PC-3 (cell line): Measurements from ENCODE around the gene SCN5A. TPM values are rescaled to one million over a fixed set of nuclear protein-coding genes. Genes with fewer than 3 reads are reported as not detected.
A peak's percentile ranks its signal among the peaks of the same experiment; 100 is the strongest.

Source experiments
- ATAC-seq: fragments of 200-7000 bp; cut with Tn5 transposase; 2 replicates; pipeline ENCODE4 v1.9.1; 2020; ENCODE audit warnings: mild to moderate bottlenecking, moderate library complexity
- BruUV-seq: library from RNA; stranded (reverse); fragments of 400-500 nt; replicated peaks from 2 replicates; lab custom pipeline; 2021; lab: Mats Ljungman, UMichigan
- CTCF ChIA-PET: fragments of 300-600 bp; sonication (Branson Sonifier 250); formaldehyde crosslinking; loops from one replicate; lab custom pipeline; 2022; ENCODE audit warnings: antibody characterized with exemption; lab: Charles Lee
- POLR2A ChIA-PET: fragments of 300-600 bp; sonication (Branson Sonifier 250); formaldehyde crosslinking; loops from one replicate; lab custom pipeline; 2022; ENCODE audit warnings: antibody characterized with exemption; ENCODE audit not compliant: unreplicated experiment; lab: Charles Lee
- DNase-seq: peaks from one replicate; pipeline ENCODE4 v3.0.0-alpha.2; 2015
- H2AFZ ChIP-seq: fragments of 300-600 bp; sonication (generic); 2 replicates; pipeline ENCODE4 v1.6.0; 2016; ENCODE audit warnings: antibody characterized with exemption, low read length
- H3F3A ChIP-seq: fragments of 300-600 bp; sonication (generic); one replicate; pipeline ENCODE4 v1.6.0; 2017; ENCODE audit warnings: antibody characterized with exemption, low read length, control low read depth, mild to moderate bottlenecking; ENCODE audit not compliant: unreplicated experiment
- H3K27ac ChIP-seq: fragments of 300-600 bp; sonication (generic); 2 replicates; pipeline ENCODE4 v1.5.1; 2016; ENCODE audit warnings: mild to moderate bottlenecking, low read length
- H3K27me3 ChIP-seq: fragments of 300-600 bp; sonication (generic); 2 replicates; pipeline ENCODE4 v1.6.1; 2016; ENCODE audit warnings: low read length, mixed read lengths
- H3K36me3 ChIP-seq: fragments of 300-600 bp; sonication (generic); 2 replicates; pipeline ENCODE4 v1.6.1; 2016; ENCODE audit warnings: low read depth, mixed run types, low read length, mixed read lengths
- H3K4me1 ChIP-seq: fragments of 300-600 bp; sonication (generic); 2 replicates; pipeline ENCODE4 v1.5.1; 2016; ENCODE audit warnings: low read length; ENCODE audit not compliant: insufficient read depth
- H3K4me2 ChIP-seq: fragments of 300-600 bp; sonication (generic); 2 replicates; pipeline ENCODE4 v1.6.0; 2016; ENCODE audit warnings: low read length
- H3K4me3 ChIP-seq: fragments of 300-600 bp; sonication (generic); 2 replicates; pipeline ENCODE4 v1.5.1; 2016; ENCODE audit warnings: mild to moderate bottlenecking, low read length, mixed read lengths
- H3K79me2 ChIP-seq: fragments of 300-600 bp; sonication (generic); 2 replicates; pipeline ENCODE4 v1.6.1; 2017; ENCODE audit warnings: low read length, mixed read lengths
- H3K9ac ChIP-seq: fragments of 300-600 bp; sonication (generic); 2 replicates; pipeline ENCODE4 v1.6.0; 2016; ENCODE audit warnings: mild to moderate bottlenecking, low read length
- H3K9me2 ChIP-seq: fragments of 300-600 bp; sonication (generic); replicated peaks from 2 replicates; pipeline ENCODE4 v1.6.1; 2016; ENCODE audit warnings: mixed run types, low read length, mixed read lengths
- H3K9me3 ChIP-seq: fragments of 300-600 bp; sonication (generic); 2 replicates; pipeline ENCODE4 v1.6.1; 2016; ENCODE audit warnings: low read length, mixed read lengths
- H4K20me1 ChIP-seq: fragments of 300-600 bp; sonication (generic); 2 replicates; pipeline ENCODE4 v1.6.1; 2016; ENCODE audit warnings: low read length, mixed read lengths
- EZH2 ChIP-seq: fragments of 300-600 bp; sonication (generic); IDR thresholded peaks from one replicate; pipeline ENCODE4 v1.6.1; 2017; ENCODE audit warnings: antibody characterized with exemption, mild to moderate bottlenecking, low read length; ENCODE audit not compliant: unreplicated experiment
- EZH2phosphoT487 ChIP-seq: fragments of 300-600 bp; sonication (generic); IDR thresholded peaks from 2 replicates; pipeline ENCODE4 v1.6.1; 2018; ENCODE audit warnings: mild to moderate bottlenecking, antibody characterized with exemption, low read length, borderline replicate concordance
- intact Hi-C: fragments of 100-400 bp; cut with micrococcal nuclease; formaldehyde crosslinking; loops from 2 replicates; pipeline ENCODE4 v1.9.0; 2023
- total RNA-seq: library from RNA; depleted of rRNA; stranded (reverse); fragments of >200 nt; gene quantifications from 2 replicates; pipeline ENCODE4 v1.2.3, GENCODE V29; 2014
- TF ChIP-seq, protein P1 (sequence below): fragments of 300-600 bp; sonication (generic); conservative IDR thresholded peaks from 2 replicates; pipeline ENCODE4 v1.5.1; 2017; ENCODE audit warnings: antibody characterized with exemption, low read depth, mild to moderate bottlenecking, low read length

Gene SCN5A
- total RNA-seq, 1 experiment from 2014 or later: not detected

DNA sequence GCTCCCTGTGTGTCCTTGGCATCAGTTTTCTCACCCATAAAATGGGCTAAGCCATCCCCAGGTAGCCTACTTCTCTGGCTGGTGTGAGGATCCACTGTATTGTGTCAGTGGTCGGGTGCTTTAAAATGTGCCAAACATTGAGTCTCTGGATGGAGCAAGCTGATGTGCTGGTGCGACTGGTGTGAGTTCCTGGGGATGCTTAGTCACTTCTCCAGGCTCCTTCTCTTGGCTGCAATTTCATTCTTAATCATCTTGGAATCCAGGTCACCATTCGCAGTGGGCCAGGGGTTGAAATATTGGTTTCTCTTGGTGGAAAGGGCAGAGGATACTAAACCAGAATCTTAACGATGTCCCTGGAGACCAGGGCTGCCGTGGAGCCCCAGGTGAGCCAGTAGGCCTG is 29.3 kb downstream of the SCN5A start:
- Histone ChIP-seq H3F3A (no peaks in the 10 kb centered on the region), H2AFZ (no peak overlapping the region), H3K4me1 (no peaks in the 10 kb centered on the region), H4K20me1 (no peaks in the 10 kb centered on the region), H3K9ac (no peak overlapping the region), H3K79me2 (no peaks in the 10 kb centered on the region), H3K27ac (no peak overlapping the region), H3K27me3 (peaks cover 54% of the 10 kb centered on the region), H3K36me3 (no peaks in the 10 kb centered on the region), H3K4me2 (no peak overlapping the region), H3K9me3 (no peaks in the 10 kb centered on the region), H3K9me2 (no peaks in the 10 kb centered on the region), H3K4me3 (no peak overlapping the region)
- BruUV-seq: no TSS peak
- ATAC-seq (no peak), DNase-seq (peak; percentile 14)
- ChIA-PET CTCF (no interaction called here), POLR2A (no interaction called here)
- intact Hi-C loops: no loop called here
- no peak for TF ChIP-seq EZH2phosphoT487
- no peak for TF ChIP-seq EZH2
- TF ChIP-seq, protein P1, sequence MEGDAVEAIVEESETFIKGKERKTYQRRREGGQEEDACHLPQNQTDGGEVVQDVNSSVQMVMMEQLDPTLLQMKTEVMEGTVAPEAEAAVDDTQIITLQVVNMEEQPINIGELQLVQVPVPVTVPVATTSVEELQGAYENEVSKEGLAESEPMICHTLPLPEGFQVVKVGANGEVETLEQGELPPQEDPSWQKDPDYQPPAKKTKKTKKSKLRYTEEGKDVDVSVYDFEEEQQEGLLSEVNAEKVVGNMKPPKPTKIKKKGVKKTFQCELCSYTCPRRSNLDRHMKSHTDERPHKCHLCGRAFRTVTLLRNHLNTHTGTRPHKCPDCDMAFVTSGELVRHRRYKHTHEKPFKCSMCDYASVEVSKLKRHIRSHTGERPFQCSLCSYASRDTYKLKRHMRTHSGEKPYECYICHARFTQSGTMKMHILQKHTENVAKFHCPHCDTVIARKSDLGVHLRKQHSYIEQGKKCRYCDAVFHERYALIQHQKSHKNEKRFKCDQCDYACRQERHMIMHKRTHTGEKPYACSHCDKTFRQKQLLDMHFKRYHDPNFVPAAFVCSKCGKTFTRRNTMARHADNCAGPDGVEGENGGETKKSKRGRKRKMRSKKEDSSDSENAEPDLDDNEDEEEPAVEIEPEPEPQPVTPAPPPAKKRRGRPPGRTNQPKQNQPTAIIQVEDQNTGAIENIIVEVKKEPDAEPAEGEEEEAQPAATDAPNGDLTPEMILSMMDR: no peak

DNA sequence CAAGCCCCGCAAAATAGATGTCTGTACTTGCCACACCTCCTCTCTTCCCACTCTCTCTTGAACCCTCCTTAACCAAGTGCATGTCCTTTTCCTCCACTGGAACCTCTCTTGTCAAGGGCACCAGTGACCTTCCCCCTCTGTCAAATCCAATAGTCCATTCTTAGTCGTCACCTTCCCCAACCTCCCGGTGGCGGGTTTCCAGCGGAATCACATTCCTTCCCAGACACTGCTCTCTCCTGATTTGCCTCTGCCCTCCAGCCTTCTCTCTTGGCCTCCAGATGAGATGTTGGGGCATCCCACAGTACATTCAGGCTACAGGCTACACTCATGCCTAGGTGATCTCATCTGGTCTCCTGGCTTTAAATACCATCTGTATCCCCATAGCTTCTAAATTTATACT is 31.1 kb downstream of the SCN5A start:
- intact Hi-C loops: no loop called here
- Histone ChIP-seq H3F3A (no peaks in the 10 kb centered on the region), H3K4me1 (no peaks in the 10 kb centered on the region), H3K27me3 (peaks cover 64% of the 10 kb centered on the region), H3K9me3 (no peaks in the 10 kb centered on the region), H3K27ac (no peak overlapping the region), H3K4me3 (no peak overlapping the region), H2AFZ (no peak overlapping the region), H3K36me3 (no peaks in the 10 kb centered on the region), H3K4me2 (no peak overlapping the region), H3K79me2 (no peaks in the 10 kb centered on the region), H4K20me1 (no peaks in the 10 kb centered on the region), H3K9me2 (no peaks in the 10 kb centered on the region), H3K9ac (no peak overlapping the region)
- no TSS peak for BruUV-seq
- POLR2A ChIA-PET: no interaction called here
- ATAC-seq (no peak), DNase-seq (no peak)
- CTCF ChIA-PET: no interaction called here
- TF ChIP-seq, protein P1: no peak
- TF ChIP-seq EZH2 (no peak), EZH2phosphoT487 (no peak)

DNA sequence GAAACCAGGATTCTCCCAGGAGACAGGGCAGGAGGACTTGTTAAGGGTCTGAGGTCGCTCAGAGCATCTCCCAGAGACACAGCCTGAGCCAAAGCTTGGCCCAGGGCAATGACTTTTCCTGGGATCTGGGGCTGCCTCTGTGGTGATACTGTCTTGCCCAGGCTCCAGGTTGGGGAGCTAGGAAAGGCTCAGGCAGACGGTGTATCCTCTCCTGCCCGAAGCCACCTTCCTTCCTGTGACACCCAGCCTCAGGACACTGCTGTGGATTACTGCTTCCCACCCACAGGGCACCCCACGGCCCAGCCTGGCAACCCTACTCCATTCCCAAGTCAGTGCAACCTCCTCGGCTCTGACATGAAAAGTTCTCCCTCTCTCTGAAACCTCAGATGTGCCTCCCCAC is 31.9 kb downstream of the SCN5A start:
- Histone ChIP-seq H3K36me3 (no peaks in the 10 kb centered on the region), H3K79me2 (no peaks in the 10 kb centered on the region), H4K20me1 (no peaks in the 10 kb centered on the region), H3K9me2 (no peaks in the 10 kb centered on the region), H3K27ac (no peak overlapping the region), H3K4me1 (no peaks in the 10 kb centered on the region), H3K9me3 (no peaks in the 10 kb centered on the region), H3K27me3 (peaks cover 68% of the 10 kb centered on the region), H3K4me2 (no peak overlapping the region), H3F3A (no peaks in the 10 kb centered on the region), H3K4me3 (no peak overlapping the region), H3K9ac (no peak overlapping the region), H2AFZ (no peak overlapping the region)
- DNase-seq (no peak), ATAC-seq (no peak)
- BruUV-seq: no TSS peak
- intact Hi-C loops: no loop called here
- ChIA-PET CTCF (no interaction called here), POLR2A (no interaction called here)
- TF ChIP-seq EZH2 (no peak), EZH2phosphoT487 (no peak)
- TF ChIP-seq, protein P1: no peak
